HG03280 (cell line): ENCODE data around the gene SUPT16H.
"Not testable (repeated sequence)": the region's sequence is repeated elsewhere in the genome, so short reads cannot be mapped to it uniquely, and the experiment has no call there.

Experiments used
- ATAC-seq: cut with Tn5 transposase; IDR thresholded peaks from one replicate; pipeline ENCODE4 v1.9.1; 2021; ENCODE audit warnings: mild to moderate bottlenecking, moderate library complexity; ENCODE audit not compliant: unreplicated experiment

SUPT16H gene

GRCh38 chr14:21302836-21303140 is 81.0 kb downstream of the SUPT16H start:
- not testable (repeated sequence) for ATAC-seq

GRCh38 chr14:21302013-21302835 is 81.6 kb downstream of the SUPT16H start:
- no peak for ATAC-seq
